Neural cell (in vitro differentiated cells): Measurements from ENCODE around the gene CT47C1. TPM values are rescaled to one million over a fixed set of nuclear protein-coding genes. Genes with fewer than 3 reads are reported as not detected.

Source experiments
- H2AFZ ChIP-seq: fragments of 200-600, 300-800 bp; sonication (generic), shearing (Covaris generic); 2 replicates; pipeline ENCODE4 v1.6.0; 2014; ENCODE audit warnings: low read depth, mild to moderate bottlenecking, antibody characterized with exemption, low read length, moderate library complexity
- H3F3A ChIP-seq: fragments of 200-600 bp; shearing (Covaris generic); 2 replicates; pipeline ENCODE4 v1.6.1; 2016; ENCODE audit warnings: mild to moderate bottlenecking, moderate library complexity, mixed read lengths, antibody characterized with exemption, low read length; ENCODE audit not compliant: insufficient read depth, poor library complexity, severe bottlenecking
- H3K27ac ChIP-seq: fragments of 200-600, 300-800 bp; sonication (generic), shearing (Covaris generic); 2 replicates; pipeline ENCODE4 v1.5.1; 2014; ENCODE audit warnings: mild to moderate bottlenecking, low read length, moderate library complexity
- H3K27me3 ChIP-seq: fragments of 300-800, 200-600 bp; sonication (generic), shearing (Covaris generic); 2 replicates; pipeline ENCODE4 v1.6.0; 2014; ENCODE audit warnings: mild to moderate bottlenecking, low read depth, low read length, moderate library complexity; ENCODE audit not compliant: insufficient read depth
- H3K36me3 ChIP-seq: fragments of 300-800, 200-600 bp; sonication (generic), shearing (Covaris generic); 2 replicates; pipeline ENCODE4 v1.5.1; 2014; ENCODE audit warnings: mild to moderate bottlenecking, antibody characterized with exemption, low read length, moderate library complexity; ENCODE audit not compliant: insufficient read depth
- H3K4me2 ChIP-seq: fragments of 300-800, 200-600 bp; sonication (generic), shearing (Covaris generic); 2 replicates; pipeline ENCODE4 v1.6.0; 2014; ENCODE audit warnings: mild to moderate bottlenecking, low read length
- H3K4me3 ChIP-seq: fragments of 300-800, 200-600 bp; sonication (generic), shearing (Covaris generic); 2 replicates; pipeline ENCODE4 v1.5.1; 2014; ENCODE audit warnings: mild to moderate bottlenecking, low read length, moderate library complexity
- H3K79me2 ChIP-seq: fragments of 200-600 bp; shearing (Covaris generic); replicated peaks from 2 replicates; pipeline ENCODE4 v1.6.0; 2014; ENCODE audit warnings: mild to moderate bottlenecking, low read length, moderate library complexity; ENCODE audit not compliant: insufficient read depth
- H3K9ac ChIP-seq: fragments of 300-800, 200-600 bp; sonication (generic), shearing (Covaris generic); 2 replicates; pipeline ENCODE4 v1.6.1; 2016; ENCODE audit warnings: mild to moderate bottlenecking, low read length, mixed read lengths
- H3K9me2 ChIP-seq: fragments of 200-600 bp; shearing (Covaris generic); 2 replicates; pipeline ENCODE4 v1.6.1; 2016; ENCODE audit warnings: mild to moderate bottlenecking, low read length, mixed read lengths; ENCODE audit not compliant: insufficient read depth
- H3K9me3 ChIP-seq: fragments of 200-600, 300-800 bp; sonication (generic), shearing (Covaris generic); 2 replicates; pipeline ENCODE4 v1.6.1; 2016; ENCODE audit warnings: mild to moderate bottlenecking, mixed run types, low read length, moderate library complexity, mixed read lengths
- H4K20me1 ChIP-seq: fragments of 200-600 bp; shearing (Covaris generic); 2 replicates; pipeline ENCODE4 v1.6.1; 2016; ENCODE audit warnings: mild to moderate bottlenecking, mixed run types; ENCODE audit not compliant: insufficient read depth
- EP300 ChIP-seq: fragments of 450-650 bp; conservative IDR thresholded peaks from 2 replicates; pipeline ENCODE4 v1.6.1; 2014; ENCODE audit warnings: antibody characterized with exemption, mild to moderate bottlenecking, moderate library complexity; ENCODE audit not compliant: poor library complexity, severe bottlenecking
- EZH2 ChIP-seq: fragments of 200-600, 300-800 bp; shearing (Covaris generic), sonication (generic); IDR thresholded peaks from 2 replicates; pipeline ENCODE4 v1.6.1; 2014; ENCODE audit warnings: antibody characterized with exemption, low read length, borderline replicate concordance, mild to moderate bottlenecking; ENCODE audit not compliant: insufficient read depth, poor library complexity, severe bottlenecking
- MXI1 ChIP-seq: fragments of 450-650 bp; conservative IDR thresholded peaks from 2 replicates; pipeline ENCODE4 v1.6.1; 2014; ENCODE audit warnings: antibody characterized with exemption, mild to moderate bottlenecking; ENCODE audit not compliant: poor library complexity, severe bottlenecking
- POLR2AphosphoS5 ChIP-seq: IDR thresholded peaks from 2 replicates; pipeline ENCODE4 v1.6.1; 2012
- RAD21 ChIP-seq: fragments of 450-650 bp; conservative IDR thresholded peaks from 2 replicates; pipeline ENCODE4 v1.6.1; 2014; ENCODE audit warnings: antibody characterized with exemption, mild to moderate bottlenecking, moderate library complexity
- SMC3 ChIP-seq: fragments of 450-650 bp; conservative IDR thresholded peaks from 2 replicates; pipeline ENCODE4 v1.6.1; 2014; ENCODE audit warnings: antibody characterized with exemption, mild to moderate bottlenecking, moderate library complexity; ENCODE audit not compliant: poor library complexity
- TAF1 ChIP-seq: IDR thresholded peaks from 2 replicates; pipeline ENCODE4 v1.6.1; 2012; ENCODE audit warnings: low read depth
- polyA plus RNA-seq: library from polyadenylated mRNA; depleted of rRNA; stranded (reverse); fragments of >200 nt; gene quantifications from 2 replicates; pipeline ENCODE4 v1.2.3, GENCODE V29; 2014
- TF ChIP-seq, protein P1 (sequence below): fragments of 450-650 bp; IDR thresholded peaks from 2 replicates; pipeline ENCODE4 v1.5.1; 2014; ENCODE audit warnings: antibody characterized with exemption, mild to moderate bottlenecking, moderate library complexity; ENCODE audit not compliant: poor library complexity, severe bottlenecking
- TF ChIP-seq, protein P2 (sequence below): IDR thresholded peaks from 2 replicates; pipeline ENCODE4 v1.6.1; 2012; ENCODE audit warnings: borderline replicate concordance

Gene CT47C1
- polyA plus RNA-seq, 1 donor from 2014 or later: not detected

GRCh38 chrX:119094819-119095218 lies 22.0 kb downstream of the CT47C1 start:
- no peak overlapping the region for H3K4me3 ChIP-seq
- H3K9ac ChIP-seq: no peak overlapping the region
- TF ChIP-seq POLR2AphosphoS5: no peak
- TF ChIP-seq RAD21: no peak
- TF ChIP-seq MXI1: no peak
- TF ChIP-seq SMC3: no peak
- no peak for TF ChIP-seq EZH2
- H3K27ac ChIP-seq: no peak overlapping the region
- H3K4me2 ChIP-seq: no peak overlapping the region
- no peaks in the 10 kb centered on the region for H3F3A ChIP-seq
- no peak overlapping the region for H2AFZ ChIP-seq
- no peaks in the 10 kb centered on the region for H3K9me2 ChIP-seq
- H3K27me3 ChIP-seq: no peaks in the 10 kb centered on the region
- H3K36me3 ChIP-seq: no peaks in the 10 kb centered on the region
- no peaks in the 10 kb centered on the region for H4K20me1 ChIP-seq
- no peaks in the 10 kb centered on the region for H3K9me3 ChIP-seq
- no peaks in the 10 kb centered on the region for H3K79me2 ChIP-seq

GRCh38 chrX:119095936-119096335 lies 23.1 kb downstream of the CT47C1 start:
- no peaks in the 10 kb centered on the region for H3K36me3 ChIP-seq
- no peaks in the 10 kb centered on the region for H3K9me2 ChIP-seq
- no peaks in the 10 kb centered on the region for H3K27me3 ChIP-seq
- no peaks in the 10 kb centered on the region for H3F3A ChIP-seq
- H3K79me2 ChIP-seq: no peaks in the 10 kb centered on the region
- H2AFZ ChIP-seq: no peak overlapping the region
- no peak overlapping the region for H3K4me3 ChIP-seq
- H3K9me3 ChIP-seq: no peaks in the 10 kb centered on the region
- no peaks in the 10 kb centered on the region for H4K20me1 ChIP-seq
- no peak overlapping the region for H3K27ac ChIP-seq
- TF ChIP-seq TAF1 (no peak), EP300 (no peak), RAD21 (no peak), EZH2 (no peak), SMC3 (no peak), POLR2AphosphoS5 (no peak), MXI1 (no peak)
- TF ChIP-seq, protein P1, sequence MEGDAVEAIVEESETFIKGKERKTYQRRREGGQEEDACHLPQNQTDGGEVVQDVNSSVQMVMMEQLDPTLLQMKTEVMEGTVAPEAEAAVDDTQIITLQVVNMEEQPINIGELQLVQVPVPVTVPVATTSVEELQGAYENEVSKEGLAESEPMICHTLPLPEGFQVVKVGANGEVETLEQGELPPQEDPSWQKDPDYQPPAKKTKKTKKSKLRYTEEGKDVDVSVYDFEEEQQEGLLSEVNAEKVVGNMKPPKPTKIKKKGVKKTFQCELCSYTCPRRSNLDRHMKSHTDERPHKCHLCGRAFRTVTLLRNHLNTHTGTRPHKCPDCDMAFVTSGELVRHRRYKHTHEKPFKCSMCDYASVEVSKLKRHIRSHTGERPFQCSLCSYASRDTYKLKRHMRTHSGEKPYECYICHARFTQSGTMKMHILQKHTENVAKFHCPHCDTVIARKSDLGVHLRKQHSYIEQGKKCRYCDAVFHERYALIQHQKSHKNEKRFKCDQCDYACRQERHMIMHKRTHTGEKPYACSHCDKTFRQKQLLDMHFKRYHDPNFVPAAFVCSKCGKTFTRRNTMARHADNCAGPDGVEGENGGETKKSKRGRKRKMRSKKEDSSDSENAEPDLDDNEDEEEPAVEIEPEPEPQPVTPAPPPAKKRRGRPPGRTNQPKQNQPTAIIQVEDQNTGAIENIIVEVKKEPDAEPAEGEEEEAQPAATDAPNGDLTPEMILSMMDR: no peak
- TF ChIP-seq, protein P2, sequence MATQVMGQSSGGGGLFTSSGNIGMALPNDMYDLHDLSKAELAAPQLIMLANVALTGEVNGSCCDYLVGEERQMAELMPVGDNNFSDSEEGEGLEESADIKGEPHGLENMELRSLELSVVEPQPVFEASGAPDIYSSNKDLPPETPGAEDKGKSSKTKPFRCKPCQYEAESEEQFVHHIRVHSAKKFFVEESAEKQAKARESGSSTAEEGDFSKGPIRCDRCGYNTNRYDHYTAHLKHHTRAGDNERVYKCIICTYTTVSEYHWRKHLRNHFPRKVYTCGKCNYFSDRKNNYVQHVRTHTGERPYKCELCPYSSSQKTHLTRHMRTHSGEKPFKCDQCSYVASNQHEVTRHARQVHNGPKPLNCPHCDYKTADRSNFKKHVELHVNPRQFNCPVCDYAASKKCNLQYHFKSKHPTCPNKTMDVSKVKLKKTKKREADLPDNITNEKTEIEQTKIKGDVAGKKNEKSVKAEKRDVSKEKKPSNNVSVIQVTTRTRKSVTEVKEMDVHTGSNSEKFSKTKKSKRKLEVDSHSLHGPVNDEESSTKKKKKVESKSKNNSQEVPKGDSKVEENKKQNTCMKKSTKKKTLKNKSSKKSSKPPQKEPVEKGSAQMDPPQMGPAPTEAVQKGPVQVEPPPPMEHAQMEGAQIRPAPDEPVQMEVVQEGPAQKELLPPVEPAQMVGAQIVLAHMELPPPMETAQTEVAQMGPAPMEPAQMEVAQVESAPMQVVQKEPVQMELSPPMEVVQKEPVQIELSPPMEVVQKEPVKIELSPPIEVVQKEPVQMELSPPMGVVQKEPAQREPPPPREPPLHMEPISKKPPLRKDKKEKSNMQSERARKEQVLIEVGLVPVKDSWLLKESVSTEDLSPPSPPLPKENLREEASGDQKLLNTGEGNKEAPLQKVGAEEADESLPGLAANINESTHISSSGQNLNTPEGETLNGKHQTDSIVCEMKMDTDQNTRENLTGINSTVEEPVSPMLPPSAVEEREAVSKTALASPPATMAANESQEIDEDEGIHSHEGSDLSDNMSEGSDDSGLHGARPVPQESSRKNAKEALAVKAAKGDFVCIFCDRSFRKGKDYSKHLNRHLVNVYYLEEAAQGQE: no peak
- H3K4me2 ChIP-seq: no peak overlapping the region
- H3K9ac ChIP-seq: no peak overlapping the region

GRCh38 chrX:119101168-119101567 lies 28.4 kb downstream of the CT47C1 start:
- H2AFZ ChIP-seq: no peak overlapping the region
- no peak overlapping the region for H3K9ac ChIP-seq
- H3K79me2 ChIP-seq: no peaks in the 10 kb centered on the region
- no peak overlapping the region for H3K4me3 ChIP-seq
- no peaks in the 10 kb centered on the region for H3K27me3 ChIP-seq
- no peaks in the 10 kb centered on the region for H3K9me3 ChIP-seq
- no peaks in the 10 kb centered on the region for H4K20me1 ChIP-seq
- no peak for TF ChIP-seq SMC3
- no peak for TF ChIP-seq TAF1
- TF ChIP-seq MXI1: no peak
- TF ChIP-seq, protein P1: no peak
- TF ChIP-seq, protein P2: no peak
- TF ChIP-seq POLR2AphosphoS5: no peak
- no peak for TF ChIP-seq EP300
- no peak for TF ChIP-seq EZH2
- TF ChIP-seq RAD21: no peak
- no peak overlapping the region for H3K4me2 ChIP-seq
- H3K36me3 ChIP-seq: no peaks in the 10 kb centered on the region
- no peaks in the 10 kb centered on the region for H3F3A ChIP-seq
- no peaks in the 10 kb centered on the region for H3K9me2 ChIP-seq
- H3K27ac ChIP-seq: no peak overlapping the region
